GM21447 (cell line): ENCODE results near the gene SORBS1.

Experiments used
- ATAC-seq: cut with Tn5 transposase; IDR thresholded peaks from one replicate; pipeline ENCODE4 v1.9.1; 2021; ENCODE audit not compliant: unreplicated experiment

SORBS1 gene

GRCh38 chr10:95414844-95415485, 146.2 kb downstream of the SORBS1 start:
- ATAC-seq = no peak

- no peak for ATAC-seq
Measured at GRCh38 chr10:95414016-95414830, 146.9 kb downstream of the SORBS1 start.

DNA sequence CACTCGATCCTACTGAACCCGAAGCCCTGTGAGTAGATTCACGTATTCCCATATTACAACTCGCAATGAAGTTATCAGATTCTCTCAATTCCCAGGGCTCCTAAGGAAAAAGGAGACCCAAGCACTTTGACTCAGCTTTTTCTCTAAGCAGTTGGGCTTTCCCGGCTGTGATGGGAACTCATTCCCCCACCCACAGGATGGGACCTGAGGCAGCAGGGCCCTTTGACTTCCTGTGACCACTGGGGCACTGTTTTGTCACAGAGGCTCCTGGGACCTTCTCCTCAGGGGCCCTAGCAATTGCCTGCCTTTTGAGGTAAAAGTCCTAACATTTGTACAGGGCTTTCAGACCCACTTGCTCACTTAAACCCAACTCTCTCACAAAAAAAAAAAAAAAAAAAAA, 147.6 kb downstream of the SORBS1 start:
- no peak for ATAC-seq

DNA sequence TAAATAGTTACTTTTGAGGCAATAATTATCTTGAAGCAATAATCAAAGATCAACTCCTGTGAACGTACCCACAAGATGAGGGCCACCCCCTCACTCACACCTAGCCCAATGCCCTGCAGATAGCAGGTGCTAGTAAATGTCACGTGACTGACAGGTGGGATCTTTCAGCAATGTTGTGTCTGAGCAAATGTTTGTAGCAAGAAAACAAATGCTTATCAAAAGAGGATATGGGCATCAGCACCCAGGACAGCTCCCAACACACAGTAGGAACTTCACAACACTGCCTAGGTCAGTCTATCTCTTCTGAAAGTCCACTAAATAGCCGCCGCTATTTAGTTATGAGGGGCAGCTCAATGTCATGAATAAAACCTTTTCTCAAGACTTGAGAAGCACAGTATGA, 149.5 kb downstream of the SORBS1 start:
- ATAC-seq = no peak

DNA sequence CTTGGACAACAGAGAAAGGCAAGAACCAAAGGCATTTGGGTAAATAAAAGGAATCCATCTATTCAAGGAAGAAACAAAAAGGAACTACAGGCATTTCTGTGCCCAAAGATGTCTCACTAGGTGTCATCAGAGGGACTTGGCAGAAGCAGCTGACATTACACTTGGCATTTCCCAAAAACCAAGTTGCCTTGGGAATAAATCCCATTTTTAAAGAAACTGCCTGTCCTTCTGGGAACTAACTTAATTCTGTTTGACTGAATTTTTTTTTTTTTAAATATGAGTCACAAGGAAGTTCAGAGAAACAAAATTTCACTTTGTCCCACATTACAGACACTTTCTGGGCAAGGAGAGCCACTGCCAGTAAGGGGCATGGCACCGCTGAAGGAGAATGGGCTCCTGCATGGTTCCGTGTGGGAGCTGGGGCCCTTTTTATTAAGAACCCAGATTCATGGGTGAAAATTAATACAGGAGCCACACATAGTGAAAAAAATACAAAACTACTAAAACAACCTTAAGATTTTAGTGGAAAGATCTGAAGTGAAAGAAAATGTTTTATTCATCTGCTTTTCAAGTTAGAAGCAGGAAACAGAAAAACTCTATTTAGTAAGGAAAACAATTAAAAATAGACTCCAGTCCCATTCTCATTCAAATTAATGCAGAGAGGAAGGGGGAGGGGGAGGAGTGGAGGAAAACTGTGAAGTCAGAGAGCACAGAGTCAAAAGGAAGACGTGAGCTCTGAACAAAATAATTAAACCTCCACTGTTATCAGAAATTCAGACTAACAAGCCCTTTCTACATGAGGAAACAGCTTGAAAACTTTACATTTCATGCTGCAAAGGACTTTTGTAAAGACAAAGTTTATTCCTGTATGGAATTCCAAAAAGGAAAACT, 151.9 kb downstream of the SORBS1 start:
- no peak for ATAC-seq

- ATAC-seq = no peak
Measured at GRCh38 chr10:95408148-95408960, 152.8 kb downstream of the SORBS1 start.

DNA sequence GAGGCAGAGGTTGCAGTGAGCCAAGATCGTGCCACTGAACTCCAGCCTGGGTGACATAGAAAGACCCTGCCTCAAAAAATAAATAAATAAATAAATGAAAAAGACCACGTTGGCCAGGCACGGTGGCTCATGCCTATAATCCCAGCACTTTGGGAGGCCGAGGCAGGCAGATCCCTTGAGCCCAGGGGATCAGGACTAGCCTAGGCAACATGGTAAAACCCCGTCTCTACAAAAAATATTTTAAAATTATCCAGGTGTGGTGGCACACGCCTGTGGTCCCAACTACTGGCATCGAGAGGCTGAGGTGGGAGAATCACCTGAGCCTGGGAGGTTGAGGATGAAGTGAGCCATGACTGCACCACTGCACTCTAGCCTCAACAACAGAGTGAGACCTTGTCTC, 153.6 kb downstream of the SORBS1 start:
- no peak for ATAC-seq

DNA sequence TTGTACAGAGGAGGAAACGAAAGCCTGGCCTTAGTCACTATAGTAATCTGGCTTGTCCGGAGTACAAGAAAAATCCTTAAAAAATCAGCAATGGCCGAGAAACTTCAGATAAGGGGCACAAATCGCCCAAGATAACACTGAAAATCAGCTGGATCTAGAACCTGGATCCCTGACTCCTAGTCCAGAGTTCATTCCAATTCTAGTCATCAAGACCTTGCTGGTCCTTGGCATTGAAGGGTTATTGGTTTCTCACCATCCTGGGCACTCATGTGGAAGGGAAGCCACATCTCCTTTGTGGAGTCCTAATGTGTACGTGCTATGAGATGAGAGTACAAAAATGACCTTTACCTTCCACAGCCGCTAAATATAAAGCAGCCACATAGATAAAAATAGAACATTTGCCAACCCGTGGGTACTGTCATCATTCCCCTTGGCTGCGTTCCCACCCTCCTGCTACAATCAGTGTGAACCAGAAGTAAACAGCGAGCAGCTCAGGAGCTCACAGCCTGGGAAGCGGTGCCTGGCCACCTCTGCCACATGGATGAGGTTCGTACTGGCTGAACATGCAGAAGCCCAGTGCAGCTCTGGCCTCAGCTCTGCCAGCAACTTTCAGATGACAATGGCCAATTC, 154.4 kb downstream of the SORBS1 start:
- ATAC-seq = no peak

GRCh38 chr10:95405655-95406054, 155.5 kb downstream of the SORBS1 start:
- ATAC-seq = no peak

DNA sequence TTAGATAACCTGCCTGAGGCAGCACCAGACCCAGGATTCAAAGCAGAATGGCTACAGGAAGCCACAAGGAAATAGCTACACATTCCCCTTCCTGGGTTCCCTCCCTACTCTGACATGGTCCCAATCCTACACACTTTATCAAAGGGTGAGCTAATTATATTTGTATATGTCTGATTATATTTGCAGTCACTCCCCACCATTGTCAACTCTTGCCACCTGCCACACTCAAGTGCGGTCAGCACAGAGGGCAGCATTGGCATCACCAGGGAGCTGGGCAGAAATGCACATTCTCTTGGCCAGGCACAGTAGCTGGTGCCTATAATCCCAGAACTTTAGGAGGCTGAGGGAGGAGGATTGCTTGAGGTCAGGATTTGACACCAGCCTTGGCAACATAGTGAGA, 156.3 kb downstream of the SORBS1 start:
- ATAC-seq = no peak

- ATAC-seq = no peak
Measured at GRCh38 chr10:95404462-95404858, 156.7 kb downstream of the SORBS1 start.

- no peak for ATAC-seq
Measured at GRCh38 chr10:95403700-95404461, 157.3 kb downstream of the SORBS1 start.

GRCh38 chr10:95401704-95402469, 159.3 kb downstream of the SORBS1 start:
- no peak for ATAC-seq

GRCh38 chr10:95400787-95401186, 160.4 kb downstream of the SORBS1 start:
- ATAC-seq = no peak

DNA sequence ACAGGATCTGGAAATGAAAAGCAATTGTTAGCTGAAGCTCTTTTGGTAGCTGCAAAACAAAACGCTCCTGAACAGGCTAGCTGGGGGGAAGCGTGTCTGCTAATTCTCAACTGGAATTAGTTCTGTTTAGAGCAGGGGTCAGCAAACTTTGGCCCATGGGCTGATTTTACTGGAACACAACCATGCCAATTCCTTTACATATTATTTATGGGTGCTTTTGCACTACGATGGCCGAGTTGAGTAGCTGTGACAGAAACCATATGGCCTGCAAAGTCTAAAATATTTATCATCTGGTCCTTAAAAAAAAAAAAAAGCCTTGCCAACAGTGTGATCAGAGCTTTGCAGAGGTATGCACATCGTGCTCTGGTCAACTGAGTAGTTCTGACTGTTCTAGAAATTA, 162.0 kb downstream of the SORBS1 start:
- no peak for ATAC-seq

GRCh38 chr10:95397747-95398146, 163.4 kb downstream of the SORBS1 start:
- no peak for ATAC-seq

GRCh38 chr10:95395947-95396449, 165.2 kb downstream of the SORBS1 start:
- no peak for ATAC-seq

DNA sequence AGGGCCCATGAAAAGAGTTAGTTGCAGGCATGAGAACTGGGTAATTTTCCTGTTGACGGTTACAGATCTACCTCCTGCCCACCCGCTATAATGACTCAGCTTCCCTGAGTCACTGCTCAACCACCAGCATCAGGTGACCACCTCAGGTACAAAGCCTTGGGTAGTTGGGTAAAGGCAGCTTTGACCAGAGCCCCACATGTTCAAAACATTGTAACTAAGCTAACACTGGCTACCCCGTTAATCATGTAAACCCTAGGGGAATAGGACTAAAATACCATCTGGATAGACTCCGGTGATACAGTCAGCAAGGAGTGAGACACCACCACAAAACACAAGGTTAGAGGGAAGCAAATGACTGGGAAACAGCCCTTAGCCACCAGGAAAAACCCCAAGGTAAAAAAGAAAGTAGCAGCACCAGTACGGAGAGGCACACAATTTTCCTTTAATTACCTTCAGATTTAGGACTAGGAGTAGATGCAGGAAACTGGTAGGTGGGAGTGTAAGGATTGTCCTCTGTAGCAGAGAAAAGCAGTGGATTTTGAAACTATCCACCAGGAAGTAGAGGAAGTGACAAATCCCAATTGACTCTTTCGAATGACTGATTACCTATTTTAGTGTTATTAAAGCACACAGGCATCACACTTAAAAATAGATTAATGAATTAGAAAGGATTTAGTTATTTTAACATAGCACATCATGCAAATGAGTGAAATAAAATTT, 166.8 kb downstream of the SORBS1 start:
- ATAC-seq = no peak
